Astrocyte (in vitro differentiated cells and primary cell): Measurements from ENCODE around the gene RPP25L. TPM values are rescaled to one million over a fixed set of nuclear protein-coding genes. Genes with fewer than 3 reads are reported as not detected.

Experiments used
- DNase-seq: peaks from one replicate; pipeline ENCODE4 v3.0.0-alpha.2; 2010; ENCODE audit warnings: low read depth
- FAIRE-seq: peaks from 2 replicates; lab custom pipeline; 2011; peaks lifted over from hg19 to GRCh38; lab: Jason Lieb, UNC
- H2AFZ ChIP-seq: 2 replicates; pipeline ENCODE4 v1.6.0; 2012; ENCODE audit warnings: low read depth, low read length, inconsistent platforms
- H3K27ac ChIP-seq: 2 replicates; pipeline ENCODE4 v1.5.1; 2011; ENCODE audit warnings: low read depth, low read length, inconsistent platforms
- H3K27me3 ChIP-seq: 2 replicates; pipeline ENCODE4 v1.6.0; 2011; ENCODE audit warnings: low read length, inconsistent platforms; ENCODE audit not compliant: insufficient read depth
- H3K36me3 ChIP-seq: 2 replicates; pipeline ENCODE4 v1.5.1; 2011; ENCODE audit warnings: low read length, inconsistent platforms; ENCODE audit not compliant: insufficient read depth
- H3K4me1 ChIP-seq: 2 replicates; pipeline ENCODE4 v1.5.1; 2011; ENCODE audit warnings: low read length, inconsistent platforms; ENCODE audit not compliant: insufficient read depth
- H3K4me2 ChIP-seq: 2 replicates; pipeline ENCODE4 v1.6.0; 2012; ENCODE audit warnings: low read length, inconsistent platforms
- H3K4me3 ChIP-seq: 2 replicates; pipeline ENCODE4 v1.5.1; 2011; ENCODE audit warnings: low read depth, mild to moderate bottlenecking, low read length, inconsistent platforms; ENCODE audit not compliant: insufficient read depth
- H3K79me2 ChIP-seq: 2 replicates; pipeline ENCODE4 v1.6.0; 2012; ENCODE audit warnings: mild to moderate bottlenecking, low read length, inconsistent platforms; ENCODE audit not compliant: insufficient read depth
- H3K9ac ChIP-seq: 2 replicates; pipeline ENCODE4 v1.6.0; 2012; ENCODE audit warnings: mild to moderate bottlenecking, low read length, inconsistent platforms
- H3K9me3 ChIP-seq: 2 replicates; pipeline ENCODE4 v1.5.1; 2012; ENCODE audit warnings: low read depth, mild to moderate bottlenecking, low read length, inconsistent platforms; ENCODE audit not compliant: insufficient read depth
- H4K20me1 ChIP-seq: 2 replicates; pipeline ENCODE4 v1.6.0; 2012; ENCODE audit warnings: low read length, inconsistent platforms; ENCODE audit not compliant: insufficient read depth
- H3K27ac Mint-ChIP-seq: one replicate; pipeline ENCODE4 v1.8.0; 2021; ENCODE audit warnings: mild to moderate bottlenecking, mixed read lengths; ENCODE audit not compliant: unreplicated experiment
- H3K27me3 Mint-ChIP-seq: one replicate; pipeline ENCODE4 v1.8.0; 2021; ENCODE audit warnings: low read depth, mixed read lengths; ENCODE audit not compliant: unreplicated experiment
- H3K36me3 Mint-ChIP-seq: one replicate; pipeline ENCODE4 v1.8.0; 2021; ENCODE audit warnings: low read depth, mixed read lengths; ENCODE audit not compliant: unreplicated experiment
- H3K4me1 Mint-ChIP-seq: one replicate; pipeline ENCODE4 v1.8.0; 2021; ENCODE audit warnings: low read depth, mixed read lengths; ENCODE audit not compliant: unreplicated experiment
- H3K4me3 Mint-ChIP-seq: one replicate; pipeline ENCODE4 v1.8.0; 2021; ENCODE audit warnings: mild to moderate bottlenecking, moderate library complexity, mixed read lengths; ENCODE audit not compliant: unreplicated experiment
- H3K9me3 Mint-ChIP-seq: one replicate; pipeline ENCODE4 v1.8.0; 2021; ENCODE audit warnings: mild to moderate bottlenecking, mixed read lengths; ENCODE audit not compliant: unreplicated experiment
- CTCF ChIP-seq: IDR thresholded peaks from 2 replicates; pipeline ENCODE4 v1.5.1; 2011; ENCODE audit warnings: low read depth, mild to moderate bottlenecking, inconsistent platforms, low read length, moderate library complexity; ENCODE audit not compliant: insufficient read depth
- EZH2 ChIP-seq: IDR thresholded peaks from 2 replicates; pipeline ENCODE4 v1.6.1; 2012; ENCODE audit warnings: mild to moderate bottlenecking, low read length, inconsistent platforms; ENCODE audit not compliant: insufficient read depth
- total RNA-seq: library from RNA; stranded (reverse); gene quantifications from 2 replicates; pipeline ENCODE4 v1.2.1, GENCODE V29; 2021

The RPP25L gene
- total RNA-seq, 1 donor from 2014 or later, result 13.9 TPM

GRCh38 chr9:34612788-34613390 lies 992 bp upstream of the RPP25L start:
- Histone ChIP-seq H3K4me1 (peaks cover 15% of the 10 kb centered on the region), H3K27me3 (no peaks in the 10 kb centered on the region), H3K36me3 (peaks cover 8% of the 10 kb centered on the region), H3K79me2 (peaks cover 12% of the 10 kb centered on the region), H2AFZ (peak overlapping the region; percentile 97), H3K27ac (peak overlapping the region; percentile 52), H3K4me2 (peak overlapping the region; percentile 100), H3K9ac (peak overlapping the region; percentile 97), H3K4me3 (peak overlapping the region; percentile 94), H3K9me3 (no peaks in the 10 kb centered on the region), H4K20me1 (peaks cover 3% of the 10 kb centered on the region)
- TF ChIP-seq EZH2, result no peak
- peak; percentile 82 for TF ChIP-seq CTCF
- FAIRE-seq (no peak), DNase-seq (peak; percentile 38)
- H3K4me1 Mint-ChIP-seq, result peaks cover 6% of the 10 kb centered on the region
- H3K4me3 Mint-ChIP-seq, result peak overlapping the region; percentile 80
- H3K9me3 Mint-ChIP-seq, result no peaks in the 10 kb centered on the region
- H3K36me3 Mint-ChIP-seq, result peaks cover 23% of the 10 kb centered on the region
- H3K27ac Mint-ChIP-seq, result peak overlapping the region; percentile 82
- peaks cover 2% of the 10 kb centered on the region for H3K27me3 Mint-ChIP-seq

- H3K27me3 ChIP-seq, result peaks cover 2% of the 10 kb centered on the region
- peaks cover 2% of the 10 kb centered on the region for H3K27me3 Mint-ChIP-seq
- peak overlapping the region; percentile 94 for H3K4me3 ChIP-seq
- peak overlapping the region; percentile 80 for H3K27ac ChIP-seq
- H3K79me2 ChIP-seq, result peaks cover 12% of the 10 kb centered on the region
- H3K36me3 ChIP-seq, result peaks cover 2% of the 10 kb centered on the region
- H3K4me1 Mint-ChIP-seq, result peaks cover 6% of the 10 kb centered on the region
- no peaks in the 10 kb centered on the region for H3K9me3 Mint-ChIP-seq
- peak overlapping the region; percentile 97 for H2AFZ ChIP-seq
- no peaks in the 10 kb centered on the region for H3K9me3 ChIP-seq
- H3K4me3 Mint-ChIP-seq, result peak overlapping the region; percentile 95
- H4K20me1 ChIP-seq, result peaks cover 3% of the 10 kb centered on the region
- peaks cover 15% of the 10 kb centered on the region for H3K36me3 Mint-ChIP-seq
- peak overlapping the region; percentile 100 for H3K4me2 ChIP-seq
- peak overlapping the region; percentile 89 for H3K27ac Mint-ChIP-seq
- DNase-seq (no peak), FAIRE-seq (no peak)
- peak overlapping the region; percentile 97 for H3K9ac ChIP-seq
- H3K4me1 ChIP-seq, result peaks cover 15% of the 10 kb centered on the region
- TF ChIP-seq EZH2 (no peak), CTCF (no peak)
These were observed 566 bp downstream of the RPP25L start for GRCh38 chr9:34611251-34611810.
